ENCODE measurements around the gene ANTKMT.

GRCh38 chr16:714558-715476 is 6.1 kb upstream of the ANTKMT start, which contains the start of gene METRN:
- TF ChIP-seq CTCF (IDR thresholded peaks at IDR 0.05) (no peak), POLR2A (IDR thresholded peaks at IDR 0.05) (no peak)
